GM18502 (cell line): ENCODE results near the gene C1QL3.

Source experiments
- ATAC-seq: cut with Tn5 transposase; IDR thresholded peaks from one replicate; pipeline ENCODE4 v1.9.1; 2021; ENCODE audit warnings: mild to moderate bottlenecking; ENCODE audit not compliant: unreplicated experiment, poor library complexity

Gene C1QL3

GRCh38 chr10:16497911-16498310 is 23.8 kb downstream of the C1QL3 start:
- no peak for ATAC-seq

- ATAC-seq: no peak
Observed at GRCh38 chr10:16493884-16494536, 27.7 kb downstream of the C1QL3 start.

GRCh38 chr10:16491933-16492332 is 29.7 kb downstream of the C1QL3 start:
- no peak for ATAC-seq

GRCh38 chr10:16490511-16490910 is 31.2 kb downstream of the C1QL3 start:
- ATAC-seq: no peak

- no peak for ATAC-seq
Observed at GRCh38 chr10:16483241-16483917, 38.3 kb downstream of the C1QL3 start.

- no peak for ATAC-seq
Observed at GRCh38 chr10:16481052-16481728, 40.5 kb downstream of the C1QL3 start.

- ATAC-seq: no peak
Observed at GRCh38 chr10:16478801-16479200, 42.9 kb downstream of the C1QL3 start.

- no peak for ATAC-seq
Observed at GRCh38 chr10:16477757-16478156, 43.9 kb downstream of the C1QL3 start.

- no peak for ATAC-seq
Observed at GRCh38 chr10:16472828-16473227, 48.9 kb downstream of the C1QL3 start.

GRCh38 chr10:16470747-16471146 is 50.9 kb downstream of the C1QL3 start:
- no peak for ATAC-seq

- ATAC-seq: no peak
Observed at GRCh38 chr10:16466001-16466400, 55.7 kb downstream of the C1QL3 start.
